Measurements from ENCODE around the gene KIFAP3. TPM values are rescaled to one million over a fixed set of nuclear protein-coding genes. Genes with fewer than 3 reads are reported as not detected.

Gene KIFAP3
- total and polyA plus RNA-seq, 2 of the 8 experiments (the other 6 are each of a cell fraction or from before 2014, with no cell fraction given) = 1.3 to 3.2 TPM

- TF ChIP-seq CHD7 (IDR thresholded peaks at IDR 0.05; ENCODE audit: insufficient replicate concordance, low read length) (no peak), GTF2F1 (IDR thresholded peaks at IDR 0.05; ENCODE audit: borderline replicate concordance, low read depth, low read length) (no peak), EP300 (IDR thresholded peaks at IDR 0.05; ENCODE audit: borderline replicate concordance in 1 of 2, low read depth in 2 of 2, low read length in 2 of 2) (no peak), TAF1 (IDR thresholded peaks at IDR 0.05; ENCODE audit: low read depth, low read length) (no peak)
Measured at GRCh38 chr1:169874229-169874628, 200.3 kb downstream of the KIFAP3 start (continued).

All from H1 (cell line).